PC-9 (cell line): Measurements from ENCODE around the gene DSCAM. TPM values are rescaled to one million over a fixed set of nuclear protein-coding genes. Genes with fewer than 3 reads are reported as not detected.

Experiments
- BruUV-seq: library from RNA; stranded (reverse); fragments of 400-500 nt; replicated peaks from 2 replicates; lab custom pipeline; 2021; lab: Mats Ljungman, UMichigan
- CTCF ChIA-PET: fragments of 300-600 bp; sonication (Branson Sonifier 250); formaldehyde crosslinking; loops from one replicate; lab custom pipeline; 2022; ENCODE audit warnings: antibody characterized with exemption; lab: Charles Lee
- POLR2A ChIA-PET: fragments of 300-600 bp; sonication (Branson Sonifier 250); formaldehyde crosslinking; loops from one replicate; lab custom pipeline; 2022; ENCODE audit warnings: antibody characterized with exemption; ENCODE audit not compliant: unreplicated experiment; lab: Charles Lee
- DNase-seq, 2 experiments: peaks; one replicate each; pipeline versions ENCODE4 v3.0.0 to v3.0.0-alpha.2; 2015 to 2022; ENCODE audit warnings: mixed read lengths in 1 of 2
- H2AFZ ChIP-seq: fragments of 200-600 bp; sonication (generic); 2 replicates; pipeline ENCODE4 v1.8.1; 2017; ENCODE audit warnings: antibody characterized with exemption
- H3F3A ChIP-seq: fragments of 200-600 bp; sonication (generic); 2 replicates; pipeline ENCODE4 v1.8.1; 2017; ENCODE audit warnings: antibody characterized with exemption, mild to moderate bottlenecking, low read depth; ENCODE audit not compliant: insufficient read depth
- H3K27ac ChIP-seq: fragments of 200-600 bp; sonication (generic); 2 replicates; pipeline ENCODE4 v1.6.1; 2016; ENCODE audit warnings: mixed run types
- H3K27me3 ChIP-seq: fragments of 200-600 bp; sonication (generic); 2 replicates; pipeline ENCODE4 v1.6.1; 2016; ENCODE audit warnings: low read depth, mixed run types; ENCODE audit not compliant: insufficient read depth
- H3K36me3 ChIP-seq: fragments of 200-600 bp; sonication (generic); 2 replicates; pipeline ENCODE4 v1.6.1; 2016; ENCODE audit warnings: low read depth, mixed run types
- H3K4me1 ChIP-seq: fragments of 200-600 bp; sonication (generic); replicated peaks from 2 replicates; pipeline ENCODE4 v1.6.1; 2016; ENCODE audit warnings: mixed run types; ENCODE audit not compliant: insufficient read depth
- H3K4me2 ChIP-seq: fragments of 200-600 bp; sonication (generic); 2 replicates; pipeline ENCODE4 v1.6.1; 2017; ENCODE audit warnings: mixed run types
- H3K4me3 ChIP-seq: fragments of 200-600 bp; sonication (generic); 2 replicates; pipeline ENCODE4 v1.6.1; 2016; ENCODE audit warnings: mixed run types
- H3K79me2 ChIP-seq: fragments of 200-600 bp; sonication (generic); 2 replicates; pipeline ENCODE4 v1.6.1; 2017; ENCODE audit warnings: low read depth, mixed run types
- H3K9me2 ChIP-seq: fragments of 200-600 bp; sonication (generic); 2 replicates; pipeline ENCODE4 v1.8.1; 2017; ENCODE audit warnings: mild to moderate bottlenecking; ENCODE audit not compliant: insufficient read depth
- H3K9me3 ChIP-seq: fragments of 200-600 bp; sonication (generic); 2 replicates; pipeline ENCODE4 v1.8.1; 2016; ENCODE audit warnings: low read depth; ENCODE audit not compliant: insufficient read depth
- H4K20me1 ChIP-seq: fragments of 200-600 bp; sonication (generic); 2 replicates; pipeline ENCODE4 v1.8.1; 2017; ENCODE audit not compliant: insufficient read depth
- CTCF ChIP-seq: fragments of 200-600 bp; sonication (generic); conservative IDR thresholded peaks from 2 replicates; pipeline ENCODE4 v1.6.1; 2017; ENCODE audit warnings: mixed run types, antibody characterized with exemption, mild to moderate bottlenecking, moderate library complexity
- EZH2 ChIP-seq: fragments of 200-600 bp; sonication (generic); IDR thresholded peaks from 2 replicates; pipeline ENCODE4 v1.8.0; 2017; ENCODE audit warnings: antibody characterized with exemption, low read depth
- intact Hi-C: fragments of 100-400 bp; cut with micrococcal nuclease; formaldehyde crosslinking; loops from one replicate; pipeline ENCODE4 v1.10.0; 2022; ENCODE audit not compliant: unreplicated experiment
- total RNA-seq: library from RNA; stranded (reverse); gene quantifications from 2 replicates; pipeline ENCODE4 v1.2.3, GENCODE V29; 2021

DSCAM gene
- total RNA-seq, 1 experiment from 2014 or later: not detected

GRCh38 chr21:40689840-40690360, 157.1 kb downstream of the DSCAM start:
- no peak for TF ChIP-seq EZH2
- Histone ChIP-seq H3K79me2 (no peaks in the 10 kb centered on the region), H3F3A (no peaks in the 10 kb centered on the region), H3K4me2 (no peak overlapping the region), H3K27me3 (peaks cover 3% of the 10 kb centered on the region; the same call in 1 of the 2 replicates), H3K36me3 (no peaks in the 10 kb centered on the region), H3K9me3 (no peaks in the 10 kb centered on the region), H3K27ac (no peak overlapping the region), H2AFZ (no peak overlapping the region), H3K4me1 (no peaks in the 10 kb centered on the region), H3K9me2 (no peaks in the 10 kb centered on the region), H3K4me3 (no peak overlapping the region), H4K20me1 (no peaks in the 10 kb centered on the region)
- no peak for DNase-seq
- no TSS peak for BruUV-seq
- ChIA-PET POLR2A (no interaction called here), CTCF (no interaction called here)
- intact Hi-C loops: no loop called here

DNA sequence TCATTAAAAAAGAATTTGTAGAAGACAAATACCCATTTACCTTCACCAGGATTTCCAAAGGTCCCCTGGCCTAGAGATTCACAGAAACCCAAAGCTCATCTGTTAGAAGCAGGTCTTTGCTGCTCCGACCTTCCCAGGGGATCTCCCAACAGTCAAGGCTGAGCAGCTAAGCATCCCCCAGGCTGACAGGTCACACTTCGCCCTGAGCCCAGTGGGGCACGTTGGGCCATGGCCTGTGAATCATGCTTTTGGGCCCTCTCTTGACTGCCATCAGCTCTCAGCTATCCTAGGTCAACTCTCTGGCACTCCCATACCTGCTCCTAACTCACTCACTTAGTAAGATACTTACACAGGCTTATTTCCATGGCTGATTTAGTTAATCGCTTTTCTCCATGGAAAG, 157.7 kb downstream of the DSCAM start:
- H3K9me3 ChIP-seq: no peaks in the 10 kb centered on the region
- H3K27me3 ChIP-seq: peaks cover 6% of the 10 kb centered on the region; the same call in 1 of the 2 replicates
- no peaks in the 10 kb centered on the region for H3K9me2 ChIP-seq
- POLR2A ChIA-PET: no interaction called here
- no peaks in the 10 kb centered on the region for H3K4me1 ChIP-seq
- CTCF ChIA-PET: no interaction called here
- intact Hi-C loops: no loop called here
- no peak overlapping the region for H3K4me3 ChIP-seq
- H3F3A ChIP-seq: no peaks in the 10 kb centered on the region
- TF ChIP-seq EZH2: no peak
- no peak for TF ChIP-seq CTCF
- H3K27ac ChIP-seq: no peak overlapping the region
- no peaks in the 10 kb centered on the region for H4K20me1 ChIP-seq
- H3K79me2 ChIP-seq: no peaks in the 10 kb centered on the region
- H3K4me2 ChIP-seq: no peak overlapping the region
- no peaks in the 10 kb centered on the region for H3K36me3 ChIP-seq
- no peak overlapping the region for H2AFZ ChIP-seq
- no peak for DNase-seq
- no TSS peak for BruUV-seq

DNA sequence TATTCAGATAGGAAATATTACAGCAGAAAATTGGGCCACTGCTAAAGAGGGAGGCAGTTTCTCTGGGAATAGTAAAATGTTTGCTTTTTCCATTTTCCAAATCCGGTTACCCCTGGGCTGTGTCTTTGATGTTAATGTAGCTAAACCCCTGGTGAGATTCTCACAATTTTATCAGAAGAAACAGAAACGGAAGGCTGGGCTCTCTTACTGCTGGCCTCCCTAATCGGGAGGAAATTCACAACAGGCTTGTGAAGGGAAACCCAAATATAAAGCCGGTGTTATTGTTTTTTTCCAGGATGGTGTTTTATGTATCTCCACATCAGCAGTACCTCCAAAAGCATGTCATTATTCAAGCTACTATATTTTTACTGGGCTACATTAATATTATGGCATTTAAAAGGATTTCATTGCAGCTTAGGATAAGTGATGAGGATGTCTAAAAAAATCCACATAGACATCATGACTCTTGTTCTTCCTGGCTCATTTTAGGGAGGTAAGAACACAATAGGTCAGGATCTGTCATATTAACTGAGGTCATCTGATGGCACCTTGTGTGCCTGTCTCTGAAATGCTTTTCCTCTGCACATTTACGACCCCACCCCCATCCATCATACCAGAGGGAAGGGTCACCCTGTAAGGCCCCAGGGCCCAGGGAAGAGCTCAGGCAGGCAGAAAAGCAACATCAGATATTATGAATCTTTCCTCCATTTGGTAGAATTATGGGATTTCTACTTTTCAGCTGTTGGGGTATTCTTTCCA, 158.7 kb downstream of the DSCAM start:
- H2AFZ ChIP-seq: no peak overlapping the region
- no peak overlapping the region for H3K4me2 ChIP-seq
- no peak overlapping the region for H3K27ac ChIP-seq
- no peak overlapping the region for H3K4me3 ChIP-seq
- POLR2A ChIA-PET: no interaction called here
- no peak for TF ChIP-seq CTCF
- TF ChIP-seq EZH2: no peak
- CTCF ChIA-PET: no interaction called here
- H3K79me2 ChIP-seq: no peaks in the 10 kb centered on the region
- intact Hi-C loops: no loop called here
- no peaks in the 10 kb centered on the region for H3K36me3 ChIP-seq
- H3K27me3 ChIP-seq: peaks cover 6% of the 10 kb centered on the region; the same call in 1 of the 2 replicates
- DNase-seq: no peak
- H4K20me1 ChIP-seq: no peaks in the 10 kb centered on the region
- H3F3A ChIP-seq: no peaks in the 10 kb centered on the region
- no peaks in the 10 kb centered on the region for H3K4me1 ChIP-seq
- no TSS peak for BruUV-seq
- H3K9me3 ChIP-seq: no peaks in the 10 kb centered on the region
- H3K9me2 ChIP-seq: no peaks in the 10 kb centered on the region
